ENCODE data around the gene ACTR3C.

GRCh38 chr7:150337659-150338081 lies 14.3 kb upstream of the ACTR3C start:
- TF ChIP-seq, protein P1, sequence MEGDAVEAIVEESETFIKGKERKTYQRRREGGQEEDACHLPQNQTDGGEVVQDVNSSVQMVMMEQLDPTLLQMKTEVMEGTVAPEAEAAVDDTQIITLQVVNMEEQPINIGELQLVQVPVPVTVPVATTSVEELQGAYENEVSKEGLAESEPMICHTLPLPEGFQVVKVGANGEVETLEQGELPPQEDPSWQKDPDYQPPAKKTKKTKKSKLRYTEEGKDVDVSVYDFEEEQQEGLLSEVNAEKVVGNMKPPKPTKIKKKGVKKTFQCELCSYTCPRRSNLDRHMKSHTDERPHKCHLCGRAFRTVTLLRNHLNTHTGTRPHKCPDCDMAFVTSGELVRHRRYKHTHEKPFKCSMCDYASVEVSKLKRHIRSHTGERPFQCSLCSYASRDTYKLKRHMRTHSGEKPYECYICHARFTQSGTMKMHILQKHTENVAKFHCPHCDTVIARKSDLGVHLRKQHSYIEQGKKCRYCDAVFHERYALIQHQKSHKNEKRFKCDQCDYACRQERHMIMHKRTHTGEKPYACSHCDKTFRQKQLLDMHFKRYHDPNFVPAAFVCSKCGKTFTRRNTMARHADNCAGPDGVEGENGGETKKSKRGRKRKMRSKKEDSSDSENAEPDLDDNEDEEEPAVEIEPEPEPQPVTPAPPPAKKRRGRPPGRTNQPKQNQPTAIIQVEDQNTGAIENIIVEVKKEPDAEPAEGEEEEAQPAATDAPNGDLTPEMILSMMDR (IDR thresholded peaks at IDR 0.05) = no peak
- no peak for TF ChIP-seq POLR2AphosphoS5 (IDR thresholded peaks at IDR 0.05)

All from prostate gland (tissue), 2 donors.